Activated T-cell treated with anti-CD3 and anti-CD28 coated beads, Interleukin-2, amount 50 U/mL, for 4 hours (primary cell): ENCODE data around the gene CPEB4. TPM values are rescaled to one million over a fixed set of nuclear protein-coding genes. Genes with fewer than 3 reads are reported as not detected.

Source experiments
- ATAC-seq, 2 donors: fragments of 200-7000 bp; cut with Tn5 transposase; one replicate each; pipeline ENCODE4 v1.10.0; 2021
- DNase-seq: peaks from one replicate; pipeline ENCODE4 v3.0.0-alpha.2; 2020
- H3K27me3 Mint-ChIP-seq: one replicate; pipeline ENCODE4 v1.8.0; 2021; ENCODE audit warnings: low read depth, mixed read lengths
- H3K36me3 Mint-ChIP-seq: one replicate; pipeline ENCODE4 v1.8.0; 2022; ENCODE audit warnings: mixed read lengths; ENCODE audit not compliant: insufficient read depth
- H3K4me1 Mint-ChIP-seq: one replicate; pipeline ENCODE4 v1.8.0; 2021; ENCODE audit warnings: low read depth, mixed read lengths
- H3K4me3 Mint-ChIP-seq: one replicate; pipeline ENCODE4 v1.8.0; 2021; ENCODE audit warnings: mild to moderate bottlenecking, moderate library complexity, mixed read lengths
- H3K9me3 Mint-ChIP-seq: one replicate; pipeline ENCODE4 v1.8.0; 2021; ENCODE audit warnings: mixed read lengths
- total RNA-seq, 3 donors: library from RNA; stranded (reverse); gene quantifications; one replicate each; pipeline ENCODE4 v1.2.1, GENCODE V29; 2021

CPEB4 gene
- total RNA-seq, 3 donors from 2014 or later: 14.4 to 17.2 (median 14.9) TPM

DNA sequence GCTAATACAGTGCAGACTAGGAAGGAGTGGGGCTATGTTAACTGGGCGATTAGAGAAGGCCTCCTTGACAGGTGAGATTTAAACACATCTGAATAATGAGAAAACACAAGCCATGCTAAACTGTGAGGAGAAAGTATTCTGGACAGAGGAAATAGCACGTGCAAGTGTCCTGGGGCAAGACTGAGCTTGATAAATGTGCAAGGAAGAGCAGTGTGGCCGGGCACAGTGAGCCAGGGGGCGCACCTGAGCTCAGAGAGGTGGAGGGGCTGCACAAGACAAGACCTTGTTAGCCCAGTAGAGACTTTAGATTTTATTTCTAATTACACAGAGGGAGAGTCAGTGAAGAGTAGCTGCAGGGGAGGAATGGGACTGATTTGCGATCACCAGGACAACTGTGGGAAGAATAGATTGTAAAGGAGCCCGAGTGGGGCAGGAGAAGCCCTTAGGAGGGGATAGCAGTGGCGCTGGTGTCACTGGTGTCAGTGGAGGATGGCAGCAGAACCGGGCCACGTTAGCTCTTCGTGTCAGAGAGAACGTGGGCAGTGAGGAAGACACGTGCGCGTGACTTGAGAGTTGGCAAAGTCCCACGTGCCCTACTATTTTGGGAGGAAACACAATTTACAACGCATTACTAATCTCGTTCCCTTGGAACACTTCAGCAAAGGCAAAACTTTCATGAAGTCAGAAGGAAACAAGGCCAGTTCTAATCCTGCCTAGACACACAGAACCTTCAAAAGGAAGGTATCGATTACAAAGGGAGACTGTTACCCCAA lies 82.9 kb downstream of the CPEB4 start:
- H3K4me3 Mint-ChIP-seq: no peak overlapping the region
- H3K27me3 Mint-ChIP-seq: peaks cover 10% of the 10 kb centered on the region
- no peak for ATAC-seq
- H3K4me1 Mint-ChIP-seq: peaks cover 11% of the 10 kb centered on the region
- H3K9me3 Mint-ChIP-seq: no peaks in the 10 kb centered on the region
- no peaks in the 10 kb centered on the region for H3K36me3 Mint-ChIP-seq
- DNase-seq: no peak

DNA sequence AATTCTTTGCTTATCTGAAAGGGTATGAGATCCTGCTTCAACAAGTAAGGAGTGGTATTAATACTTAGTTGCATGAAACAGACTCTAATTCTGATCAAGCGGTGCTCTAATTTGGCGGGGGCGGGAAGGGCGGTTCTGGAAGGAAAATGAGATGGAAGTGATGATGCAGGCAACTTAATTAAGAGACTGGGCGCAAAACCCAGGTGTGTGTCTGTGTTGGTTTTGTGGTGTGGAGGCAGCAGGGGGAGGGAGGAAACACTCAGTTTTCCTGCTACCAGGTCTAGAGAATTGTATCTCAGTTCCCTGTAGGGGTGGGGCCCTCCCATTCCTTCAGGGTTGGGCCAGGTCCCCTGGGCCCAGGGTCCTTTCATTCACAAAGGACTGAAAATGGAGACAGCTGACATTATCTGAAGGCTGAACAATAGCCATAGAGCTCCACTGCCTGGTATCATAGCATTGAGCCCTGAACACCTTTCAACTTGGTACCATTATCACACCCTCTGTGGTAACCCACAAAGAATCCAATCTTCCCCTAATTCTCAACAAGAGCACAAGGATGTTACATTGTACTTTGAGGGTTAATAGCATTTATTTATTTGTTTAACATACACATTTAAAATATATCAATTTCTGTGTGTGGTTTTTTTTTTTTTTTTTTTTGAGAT lies 83.7 kb downstream of the CPEB4 start:
- no peak for DNase-seq
- H3K36me3 Mint-ChIP-seq: no peaks in the 10 kb centered on the region
- no peak for ATAC-seq
- peaks cover 12% of the 10 kb centered on the region for H3K27me3 Mint-ChIP-seq
- peaks cover 11% of the 10 kb centered on the region for H3K4me1 Mint-ChIP-seq
- H3K9me3 Mint-ChIP-seq: no peaks in the 10 kb centered on the region
- H3K4me3 Mint-ChIP-seq: no peak overlapping the region

DNA sequence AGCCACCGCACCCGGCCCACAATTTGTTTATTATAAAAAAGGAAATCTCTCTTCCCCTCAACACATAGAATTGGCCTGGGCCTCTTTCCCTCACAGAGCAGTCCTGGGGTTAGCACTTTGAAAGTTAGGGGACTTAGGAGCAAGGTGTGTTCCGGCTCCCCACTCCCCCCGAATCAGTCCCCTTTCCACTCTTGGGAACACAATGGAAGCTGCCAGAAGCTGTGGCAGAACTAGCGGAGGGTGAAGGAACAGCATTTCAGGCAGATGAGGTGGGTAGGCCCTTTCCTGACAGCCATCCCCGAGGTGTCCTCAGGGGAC lies 84.4 kb downstream of the CPEB4 start:
- Mint-ChIP-seq H3K36me3 (no peaks in the 10 kb centered on the region), H3K9me3 (no peaks in the 10 kb centered on the region), H3K4me3 (no peak overlapping the region), H3K27me3 (peaks cover 14% of the 10 kb centered on the region), H3K4me1 (peaks cover 11% of the 10 kb centered on the region)
- ATAC-seq (no peak), DNase-seq (no peak)

DNA sequence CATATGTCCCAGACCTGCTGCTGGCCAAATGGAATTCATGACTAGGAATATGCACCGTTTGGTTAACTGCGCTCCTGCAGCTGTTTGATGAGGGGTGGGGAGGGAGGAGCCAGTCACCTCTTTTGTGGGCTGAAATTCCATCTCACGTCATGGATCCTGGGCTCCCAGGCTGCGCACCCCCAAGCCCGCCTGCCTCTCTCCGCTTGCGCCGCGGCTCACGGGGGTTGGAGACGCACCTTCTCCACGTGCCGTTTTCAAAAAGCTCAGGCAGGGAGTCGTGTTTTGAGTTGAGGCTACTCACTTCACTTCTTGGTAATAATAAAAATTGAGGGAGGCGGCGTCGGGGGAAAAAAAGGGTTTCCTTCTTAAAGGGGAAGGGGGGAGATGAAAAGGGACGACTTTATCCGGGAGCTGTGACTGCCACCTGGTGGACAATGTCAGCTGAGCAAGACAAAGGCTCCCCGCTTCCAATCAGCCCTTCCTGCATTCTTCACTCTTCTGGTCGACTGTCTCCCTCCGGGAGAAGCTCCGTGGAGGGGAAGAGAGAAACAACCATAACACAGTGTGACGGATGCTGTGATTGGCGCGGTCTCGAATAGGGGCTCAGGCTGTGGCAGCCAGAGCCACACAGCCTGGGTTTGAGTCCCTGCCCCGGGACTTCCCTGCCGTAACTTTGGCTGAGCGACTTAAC lies 84.9 kb downstream of the CPEB4 start:
- H3K27me3 Mint-ChIP-seq: peaks cover 19% of the 10 kb centered on the region
- DNase-seq (peak; percentile 72), ATAC-seq (peak; percentile 85 to 86)
- H3K36me3 Mint-ChIP-seq: no peaks in the 10 kb centered on the region
- H3K4me1 Mint-ChIP-seq: peaks cover 11% of the 10 kb centered on the region
- H3K4me3 Mint-ChIP-seq: peak overlapping the region; percentile 80
- H3K9me3 Mint-ChIP-seq: no peaks in the 10 kb centered on the region

DNA sequence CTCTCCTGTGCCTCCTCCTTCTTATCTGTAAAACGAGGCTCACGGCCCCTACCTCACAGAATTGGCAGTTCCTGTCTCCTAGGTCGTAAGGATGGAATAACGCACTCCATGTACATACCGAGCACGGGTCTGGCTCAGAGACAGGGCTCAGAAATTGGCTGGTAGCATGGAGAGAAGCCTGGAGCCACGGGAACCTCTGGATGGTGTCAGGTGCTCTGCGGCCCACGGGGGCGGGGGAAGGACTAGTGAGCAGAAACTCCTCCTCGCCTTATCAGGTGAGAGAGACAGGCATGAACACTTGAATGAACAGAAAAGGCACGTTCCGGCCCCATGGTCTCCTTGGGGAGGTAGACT lies 85.4 kb downstream of the CPEB4 start:
- Mint-ChIP-seq H3K4me3 (peak overlapping the region; percentile 80), H3K27me3 (peaks cover 19% of the 10 kb centered on the region), H3K36me3 (no peaks in the 10 kb centered on the region), H3K9me3 (no peaks in the 10 kb centered on the region), H3K4me1 (peaks cover 11% of the 10 kb centered on the region)
- ATAC-seq (peak; percentile 35 to 39), DNase-seq (no peak)

DNA sequence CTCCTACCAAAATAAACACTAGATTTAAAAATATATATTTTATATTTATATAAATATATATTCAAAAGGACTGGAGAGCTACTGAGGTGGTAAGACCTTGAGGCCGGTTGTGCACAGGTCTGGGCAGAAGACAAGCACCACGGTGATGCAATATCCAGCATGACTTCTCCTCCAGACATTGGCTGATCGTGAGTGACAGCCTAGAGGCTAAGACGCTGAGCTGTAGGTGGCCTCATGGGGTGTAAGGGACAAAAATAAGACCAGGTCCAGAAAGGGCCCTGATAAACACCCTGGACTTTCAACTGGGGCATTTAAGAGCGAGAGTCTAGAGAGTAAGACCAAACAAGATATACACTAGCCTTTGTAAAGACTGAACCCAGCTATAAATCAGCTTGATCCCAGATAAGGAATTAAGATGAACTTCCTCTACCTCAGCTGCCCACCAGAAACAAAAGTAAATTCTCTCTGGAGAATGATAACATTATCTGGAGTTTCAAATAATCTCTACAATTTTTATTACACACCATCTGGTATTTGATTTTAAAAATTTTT lies 86.6 kb downstream of the CPEB4 start:
- H3K36me3 Mint-ChIP-seq: no peaks in the 10 kb centered on the region
- H3K9me3 Mint-ChIP-seq: no peaks in the 10 kb centered on the region
- H3K27me3 Mint-ChIP-seq: peaks cover 25% of the 10 kb centered on the region
- ATAC-seq (no peak), DNase-seq (no peak)
- H3K4me1 Mint-ChIP-seq: peaks cover 11% of the 10 kb centered on the region
- H3K4me3 Mint-ChIP-seq: no peak overlapping the region

DNA sequence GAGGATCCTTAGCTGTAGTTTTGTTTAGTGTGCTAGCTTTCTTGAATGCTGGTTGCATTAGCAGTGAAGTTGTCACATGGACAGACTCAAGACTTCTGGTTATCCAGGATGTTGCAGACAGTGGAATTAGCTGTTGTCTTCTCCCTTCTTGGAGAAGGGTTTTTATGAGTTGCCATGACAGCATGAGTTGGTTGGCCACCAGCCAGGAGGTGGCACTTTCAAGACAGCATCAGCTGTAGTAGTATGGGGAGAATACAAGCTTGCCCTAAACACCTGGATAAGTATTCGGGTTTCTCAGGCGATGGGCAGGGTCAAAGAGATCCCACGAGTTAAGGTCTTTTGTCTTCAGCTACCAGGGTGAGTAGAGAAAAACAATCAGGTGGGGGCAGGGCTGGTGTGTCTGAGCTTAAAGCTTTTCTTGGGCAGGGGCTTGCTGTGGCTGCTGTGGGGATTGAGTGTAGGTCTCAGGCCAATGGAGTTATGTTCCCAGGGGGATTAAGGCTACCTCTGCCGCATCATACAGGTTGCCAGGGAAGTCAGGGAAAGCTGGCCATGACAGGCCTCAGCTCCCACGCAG lies 93.1 kb downstream of the CPEB4 start:
- no peak overlapping the region for H3K4me3 Mint-ChIP-seq
- DNase-seq (no peak), ATAC-seq (no peak)
- H3K27me3 Mint-ChIP-seq: peaks cover 37% of the 10 kb centered on the region
- no peaks in the 10 kb centered on the region for H3K4me1 Mint-ChIP-seq
- no peaks in the 10 kb centered on the region for H3K36me3 Mint-ChIP-seq
- no peaks in the 10 kb centered on the region for H3K9me3 Mint-ChIP-seq

DNA sequence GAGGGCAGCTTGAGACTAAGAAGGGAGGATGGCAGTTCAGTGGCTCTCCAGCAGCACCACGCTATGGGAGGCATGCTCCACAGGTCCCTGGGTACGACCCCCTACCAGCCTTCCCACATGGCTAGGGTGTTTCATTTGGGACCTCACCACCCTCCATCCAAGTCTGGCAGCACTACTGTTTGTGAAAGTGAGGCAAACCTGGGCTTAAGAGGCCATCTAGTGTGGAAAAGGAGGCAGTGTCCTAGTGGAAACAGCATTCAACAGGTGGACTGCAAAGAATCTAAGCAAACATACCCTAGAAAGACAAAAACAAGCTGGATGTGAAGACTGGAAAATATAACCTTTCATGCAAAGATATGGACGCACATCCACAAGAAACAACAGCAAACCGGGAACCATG lies 96.1 kb downstream of the CPEB4 start:
- Mint-ChIP-seq H3K4me3 (no peak overlapping the region), H3K4me1 (no peaks in the 10 kb centered on the region), H3K36me3 (no peaks in the 10 kb centered on the region), H3K27me3 (peaks cover 26% of the 10 kb centered on the region), H3K9me3 (no peaks in the 10 kb centered on the region)
- DNase-seq (no peak), ATAC-seq (no peak)

DNA sequence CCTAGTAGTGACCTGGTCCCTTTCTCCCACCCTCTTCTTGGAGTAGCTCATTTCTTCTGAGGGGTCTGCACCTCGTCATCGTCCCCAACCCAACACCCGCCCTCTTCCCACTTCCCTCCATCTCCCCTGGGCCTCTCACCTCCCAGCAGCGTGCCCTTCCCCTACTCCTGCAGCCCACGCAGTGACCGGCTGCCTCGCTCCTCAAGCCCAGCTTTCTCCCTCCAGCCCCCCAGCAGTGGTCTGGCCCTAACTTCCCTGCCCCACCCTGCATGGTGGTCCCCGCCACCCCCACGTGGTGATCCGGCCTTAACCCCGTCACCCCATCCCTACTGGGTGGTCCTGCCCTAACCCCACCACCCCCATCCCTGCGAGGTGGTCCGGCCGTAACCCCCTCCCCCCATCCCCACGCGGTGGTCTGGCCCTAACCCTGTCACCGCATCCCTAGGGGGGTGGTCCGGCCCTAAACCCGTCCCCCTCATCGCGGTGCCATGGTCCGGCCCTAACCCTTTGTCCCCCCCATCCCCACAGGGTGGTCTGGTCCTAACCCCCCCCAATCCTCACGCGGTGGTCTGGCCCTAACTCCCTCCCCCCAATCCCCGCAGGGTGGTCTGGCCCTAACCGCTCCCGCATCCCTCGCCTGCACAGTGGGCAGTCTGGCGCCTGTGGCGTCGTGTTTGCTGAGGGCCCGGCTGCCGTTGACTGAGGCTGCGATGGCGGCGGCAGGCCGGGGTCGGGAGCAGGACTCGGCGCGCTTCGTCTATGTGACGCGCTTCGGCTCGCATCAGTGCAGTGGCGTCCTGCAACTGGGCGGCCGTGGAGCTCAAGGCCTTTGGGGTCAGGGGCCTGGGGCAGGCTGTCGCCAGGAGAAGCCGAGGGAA lies 100.6 kb downstream of the CPEB4 start, which contains the start of gene C5orf47:
Gene C5orf47, plus strand, starts transcription at position 617 of the 878 bp plus-strand sequence. Its CDS starts 94 bp downstream, at position 711.
- DNase-seq (no peak), ATAC-seq (no peak)
- Mint-ChIP-seq H3K4me1 (no peaks in the 10 kb centered on the region), H3K27me3 (peaks cover 4% of the 10 kb centered on the region), H3K4me3 (no peak within 1 kb of the TSS), H3K9me3 (no peaks in the 10 kb centered on the region), H3K36me3 (no peaks in the 10 kb centered on the region)

DNA sequence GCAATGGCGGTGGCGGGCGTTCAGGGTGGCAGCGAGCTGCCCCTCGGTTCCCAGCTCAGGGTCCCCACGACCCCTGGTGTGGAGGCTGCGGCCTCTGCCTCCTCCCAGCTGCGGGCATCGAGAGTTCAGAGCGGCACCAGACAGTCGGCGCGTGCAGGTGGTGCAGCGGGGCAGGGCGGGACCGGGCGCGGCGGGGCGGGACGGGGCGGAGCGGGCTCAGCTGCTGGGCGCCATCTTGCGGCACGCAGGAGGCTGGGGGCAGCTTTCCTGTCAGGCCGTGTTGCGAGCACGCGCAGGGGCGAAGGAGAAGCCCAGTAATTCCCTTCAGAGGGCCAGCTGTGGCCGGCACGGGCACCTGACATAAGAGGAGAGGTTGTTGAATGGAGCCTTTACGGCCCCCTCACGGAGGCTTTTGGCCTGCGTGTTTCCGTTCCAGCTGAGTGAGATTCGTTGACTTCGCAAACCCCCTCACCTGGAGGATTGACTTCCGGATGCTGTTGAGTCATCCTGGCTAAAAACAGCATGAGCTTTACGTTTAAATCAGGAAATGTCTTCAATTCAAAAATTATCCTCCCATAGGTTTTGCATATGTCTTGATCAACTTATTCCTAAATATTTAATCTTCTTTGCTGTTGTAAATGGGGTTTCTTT lies 101.4 kb downstream of the CPEB4 start:
- ATAC-seq (no peak), DNase-seq (no peak)
- no peak overlapping the region for H3K4me3 Mint-ChIP-seq
- H3K27me3 Mint-ChIP-seq: peaks cover 5% of the 10 kb centered on the region
- no peaks in the 10 kb centered on the region for H3K4me1 Mint-ChIP-seq
- no peaks in the 10 kb centered on the region for H3K9me3 Mint-ChIP-seq
- H3K36me3 Mint-ChIP-seq: no peaks in the 10 kb centered on the region

DNA sequence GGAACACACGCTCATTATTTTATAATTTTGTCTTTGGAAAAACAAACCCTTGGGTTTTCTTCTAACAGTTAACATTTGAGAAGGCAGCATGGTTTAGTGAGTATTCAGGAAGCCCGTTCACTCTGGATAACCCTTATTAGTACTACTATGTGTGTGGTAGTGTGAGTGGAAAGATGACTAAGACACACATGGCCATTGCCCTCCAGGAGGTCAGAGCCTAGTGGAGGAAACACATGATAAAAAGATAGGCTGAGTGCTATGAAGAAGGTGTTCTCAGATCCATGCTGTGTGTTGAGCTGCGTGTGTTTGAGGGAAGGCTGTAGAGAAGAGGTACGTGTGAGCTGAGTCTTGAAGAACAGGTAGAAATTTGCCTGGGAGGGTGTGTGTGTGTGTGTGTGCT lies 109.2 kb downstream of the CPEB4 start:
- no peak for DNase-seq
- no peaks in the 10 kb centered on the region for H3K4me1 Mint-ChIP-seq
- H3K36me3 Mint-ChIP-seq: no peaks in the 10 kb centered on the region
- ATAC-seq: no peak
- H3K27me3 Mint-ChIP-seq: peaks cover 26% of the 10 kb centered on the region
- no peaks in the 10 kb centered on the region for H3K9me3 Mint-ChIP-seq
- H3K4me3 Mint-ChIP-seq: no peak overlapping the region

DNA sequence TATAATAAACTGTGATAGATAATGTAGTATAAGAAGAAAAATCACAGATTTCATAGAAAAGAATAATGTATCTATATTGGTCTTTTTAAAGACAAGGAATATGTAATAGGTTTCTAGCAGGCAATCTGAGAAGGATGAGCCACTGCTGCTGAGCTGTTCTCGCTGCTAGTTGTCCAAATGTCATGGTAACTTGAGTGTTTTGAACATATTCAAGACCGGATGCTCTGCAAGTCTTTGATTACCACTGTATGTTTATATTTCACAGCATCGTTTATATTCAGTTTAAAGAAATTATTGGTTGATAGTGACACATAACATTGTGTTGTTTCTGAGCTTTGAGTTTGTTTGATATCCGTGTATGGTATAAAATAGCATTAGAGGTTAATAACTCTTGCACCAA lies 110.4 kb downstream of the CPEB4 start:
- DNase-seq: no peak
- ATAC-seq: no peak
- Mint-ChIP-seq H3K4me3 (no peak overlapping the region), H3K36me3 (no peaks in the 10 kb centered on the region), H3K27me3 (peaks cover 29% of the 10 kb centered on the region), H3K9me3 (no peaks in the 10 kb centered on the region), H3K4me1 (no peaks in the 10 kb centered on the region)

DNA sequence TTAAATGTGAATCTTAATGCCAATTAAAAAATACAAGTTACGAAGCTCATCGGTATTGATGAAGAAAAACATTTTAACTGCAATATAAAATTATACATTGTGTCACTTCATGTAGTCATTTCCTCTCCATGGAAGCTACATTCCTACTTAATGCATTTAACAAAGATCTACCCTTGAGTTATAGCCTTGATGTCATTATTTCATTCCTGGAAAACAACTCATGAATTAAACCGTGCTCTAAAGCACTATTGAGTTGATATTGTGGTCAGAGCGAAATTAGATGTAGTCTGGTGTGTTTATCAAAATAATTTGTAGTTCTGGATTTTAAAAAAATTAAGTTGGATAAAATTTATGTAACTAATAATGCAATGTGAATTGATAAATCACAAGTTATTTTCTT lies 111.9 kb downstream of the CPEB4 start:
- Mint-ChIP-seq H3K27me3 (peaks cover 27% of the 10 kb centered on the region), H3K4me1 (no peaks in the 10 kb centered on the region), H3K36me3 (no peaks in the 10 kb centered on the region), H3K4me3 (no peak overlapping the region), H3K9me3 (no peaks in the 10 kb centered on the region)
- DNase-seq (no peak), ATAC-seq (no peak)
